HG03460 (cell line): ENCODE measurements around the gene CDC42SE2.
"Not testable (repeated sequence)": the region's sequence is repeated elsewhere in the genome, so short reads cannot be mapped to it uniquely, and the experiment has no call there.

Experiments
- ATAC-seq: cut with Tn5 transposase; IDR thresholded peaks from one replicate; pipeline ENCODE4 v1.9.1; 2021; ENCODE audit not compliant: unreplicated experiment

CDC42SE2 gene

DNA sequence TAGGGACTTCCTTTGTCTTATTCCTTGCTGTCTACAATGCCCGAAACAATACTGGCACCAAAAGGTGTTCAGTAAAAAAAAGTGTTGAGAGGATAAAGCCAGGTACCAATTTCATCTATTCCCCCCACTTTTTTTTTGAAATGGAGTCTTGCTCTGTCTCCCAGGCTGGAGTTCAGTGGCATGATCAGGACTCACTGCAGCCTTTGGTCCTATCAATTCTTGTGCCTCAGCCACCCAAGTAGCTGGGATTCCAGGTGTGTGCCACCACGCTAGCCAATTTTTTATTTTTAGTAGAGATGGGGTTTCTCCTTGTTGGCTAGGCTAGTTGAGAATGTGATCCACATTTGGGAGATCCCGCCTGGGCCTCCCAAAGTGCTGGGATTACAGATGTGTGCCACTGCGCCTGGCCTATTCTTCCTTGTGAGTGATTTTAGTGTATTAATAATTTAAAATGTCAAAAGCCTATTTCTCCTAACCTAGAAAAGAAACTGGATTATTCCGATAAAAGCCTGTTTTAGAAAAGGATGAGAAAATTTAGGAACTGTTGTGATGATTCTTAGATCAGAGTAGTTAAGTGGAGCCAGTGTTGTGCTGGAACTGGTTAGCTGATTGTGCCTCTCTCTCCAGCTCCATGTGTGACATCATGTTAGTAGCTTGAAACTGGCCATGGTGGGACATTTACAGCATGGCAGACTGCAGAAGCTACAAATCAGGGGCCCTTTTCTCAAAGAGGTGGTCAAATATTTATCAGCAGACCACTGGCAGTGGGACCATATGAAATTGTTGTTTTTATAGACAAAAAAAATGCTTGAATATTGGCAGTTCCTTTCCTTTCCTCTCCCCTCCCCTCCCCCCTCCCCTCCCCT, 14.3 kb downstream of the CDC42SE2 start:
- no peak for ATAC-seq

DNA sequence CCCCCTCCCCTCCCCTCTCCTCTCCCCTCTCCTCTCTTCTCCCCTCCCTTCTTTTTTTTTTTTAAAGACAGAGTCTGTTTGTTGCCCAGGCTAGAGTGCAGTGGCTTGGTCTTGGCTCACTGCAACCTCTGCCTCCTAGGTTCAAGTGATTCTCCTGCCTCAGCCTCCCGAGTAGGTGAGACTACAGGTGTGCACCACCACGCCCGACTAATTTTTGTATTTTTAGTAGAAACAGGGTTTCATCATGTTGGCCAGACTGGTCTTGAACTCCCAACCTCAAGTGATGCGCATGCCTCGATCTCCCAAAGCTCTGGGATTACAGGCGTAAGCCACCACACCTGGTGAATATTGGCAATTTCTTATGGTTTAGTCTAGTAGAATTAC, 14.9 kb downstream of the CDC42SE2 start:
- not testable (repeated sequence) for ATAC-seq

DNA sequence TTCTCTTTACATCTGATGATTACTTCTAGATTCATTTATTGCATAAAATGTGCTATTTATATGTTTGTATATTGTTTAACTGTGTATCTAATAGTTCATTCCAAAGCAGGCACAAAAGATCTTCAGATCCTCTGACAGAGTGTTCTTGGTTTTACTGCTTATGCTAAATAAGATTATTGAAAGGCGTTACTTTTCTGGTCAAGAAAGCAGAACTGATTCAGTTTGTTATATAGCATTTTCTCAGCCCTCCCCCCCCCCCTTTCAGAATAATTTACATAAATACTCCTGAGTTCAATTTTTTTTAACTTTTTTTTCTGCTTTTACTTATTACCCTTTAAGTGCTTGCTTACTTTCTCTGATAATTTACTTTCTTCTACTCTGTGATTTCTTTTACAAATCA, 15.4 kb downstream of the CDC42SE2 start:
- no peak for ATAC-seq

- ATAC-seq = no peak
Measured at GRCh38 chr5:131280417-131280816, 16.6 kb downstream of the CDC42SE2 start.

- ATAC-seq = peak; percentile 49
Measured at GRCh38 chr5:131281133-131281867, 17.4 kb downstream of the CDC42SE2 start.

DNA sequence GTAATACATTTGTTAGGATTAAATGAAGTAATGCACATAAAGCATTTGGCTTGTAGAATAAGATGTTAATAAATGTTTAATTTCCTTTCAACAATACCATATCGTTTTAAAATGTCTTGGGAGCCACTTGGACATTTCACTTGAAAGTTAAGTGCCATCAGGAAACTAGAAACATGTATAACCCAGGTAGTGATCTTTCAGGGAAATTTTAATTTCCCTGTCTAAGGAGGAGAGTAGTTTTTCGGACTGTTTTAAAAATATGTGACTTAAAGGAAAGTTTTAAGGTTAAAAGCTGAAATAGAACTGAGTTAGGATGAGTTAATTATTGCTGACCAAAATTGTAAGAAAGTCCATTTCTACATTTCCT, 18.0 kb downstream of the CDC42SE2 start:
- ATAC-seq = no peak

DNA sequence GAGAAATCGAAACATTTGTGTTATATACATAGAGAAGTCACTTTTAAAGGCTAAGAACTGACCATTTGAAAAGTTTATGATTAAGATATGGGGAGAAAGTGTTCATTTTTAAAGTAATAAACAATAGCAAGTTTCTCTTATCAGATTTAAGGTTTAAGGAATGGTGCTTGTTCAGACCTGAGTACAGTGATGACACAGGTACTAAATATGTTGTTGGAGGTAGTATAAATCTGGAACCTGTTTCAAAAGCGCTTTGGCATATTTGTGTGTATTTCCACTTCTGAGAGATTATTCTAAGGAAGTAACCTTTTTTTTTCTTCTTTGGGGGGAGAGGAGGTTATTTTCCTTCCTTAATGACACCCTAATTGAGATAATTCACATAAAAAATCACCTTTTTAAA, 18.4 kb downstream of the CDC42SE2 start:
- no peak for ATAC-seq

DNA sequence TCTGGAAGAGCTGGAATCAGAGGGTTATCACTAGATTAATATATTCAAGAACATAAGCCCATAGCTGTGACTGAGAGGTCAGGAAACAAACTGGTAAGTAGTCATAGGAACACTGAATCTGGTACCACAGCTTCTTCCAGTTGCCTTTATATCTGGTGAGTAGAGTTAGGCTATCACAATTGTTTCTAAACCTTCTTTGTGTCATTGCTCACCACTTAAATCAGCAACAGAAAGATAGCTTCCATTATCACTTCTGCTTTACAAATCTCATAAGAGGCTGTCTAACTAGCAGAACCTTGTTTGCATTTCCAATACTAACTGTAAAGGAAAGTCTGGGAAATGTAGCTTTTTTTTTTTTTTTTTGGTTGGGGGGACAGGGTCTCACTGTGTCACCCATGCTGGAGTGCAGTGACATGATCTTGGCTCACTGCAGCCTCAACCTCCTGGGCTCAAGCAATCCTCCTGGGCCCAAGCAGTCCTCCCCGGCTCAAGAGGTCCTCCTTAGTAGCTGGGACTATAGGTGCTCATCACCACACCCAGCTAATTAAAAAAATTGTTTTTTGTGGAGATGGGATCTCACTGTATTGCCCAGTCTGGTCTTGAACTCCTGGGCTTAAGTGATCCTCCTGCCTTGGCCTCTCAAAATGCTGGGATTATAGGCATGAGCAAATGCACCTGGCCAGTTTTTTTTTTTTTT, 22.0 kb downstream of the CDC42SE2 start:
- no peak for ATAC-seq

DNA sequence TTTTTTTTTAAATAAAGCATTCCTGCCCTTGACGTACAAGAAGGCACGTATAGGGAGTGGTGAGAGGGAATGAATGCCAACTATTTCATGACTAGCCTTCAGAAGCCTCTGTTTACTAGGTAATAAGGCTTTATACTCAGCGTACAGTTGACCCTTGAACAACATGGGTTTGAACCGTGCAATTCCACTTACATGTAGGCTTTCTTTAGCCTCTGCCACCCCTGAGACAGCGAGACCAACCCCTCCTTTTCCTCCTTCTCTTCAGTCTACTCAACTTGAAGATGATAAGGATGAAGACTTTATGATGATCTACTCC, 22.5 kb downstream of the CDC42SE2 start:
- ATAC-seq = no peak

GRCh38 chr5:131288328-131288727, 24.5 kb downstream of the CDC42SE2 start:
- ATAC-seq = no peak

DNA sequence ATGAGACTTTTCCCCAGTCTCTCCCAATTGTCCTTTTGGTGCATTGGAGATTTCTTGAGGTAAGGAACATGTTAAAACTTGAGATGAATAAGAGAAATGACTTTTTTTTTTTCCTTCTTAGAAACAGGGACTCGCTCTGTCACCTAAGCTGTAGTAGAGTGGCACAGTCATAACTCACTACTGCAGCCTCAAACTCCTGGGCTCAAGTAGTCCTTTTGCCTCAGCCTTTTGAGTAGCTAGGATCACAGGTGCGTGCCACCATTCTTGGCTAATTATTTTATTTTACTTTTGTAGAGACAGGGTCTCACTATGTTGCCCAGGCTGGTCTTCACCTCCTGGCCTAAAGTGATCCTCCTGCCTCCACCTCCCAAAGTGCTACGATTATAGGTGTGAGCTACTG, 25.9 kb downstream of the CDC42SE2 start:
- ATAC-seq = peak; percentile 42

- no peak for ATAC-seq
Measured at GRCh38 chr5:131296213-131296672, 32.4 kb downstream of the CDC42SE2 start.

DNA sequence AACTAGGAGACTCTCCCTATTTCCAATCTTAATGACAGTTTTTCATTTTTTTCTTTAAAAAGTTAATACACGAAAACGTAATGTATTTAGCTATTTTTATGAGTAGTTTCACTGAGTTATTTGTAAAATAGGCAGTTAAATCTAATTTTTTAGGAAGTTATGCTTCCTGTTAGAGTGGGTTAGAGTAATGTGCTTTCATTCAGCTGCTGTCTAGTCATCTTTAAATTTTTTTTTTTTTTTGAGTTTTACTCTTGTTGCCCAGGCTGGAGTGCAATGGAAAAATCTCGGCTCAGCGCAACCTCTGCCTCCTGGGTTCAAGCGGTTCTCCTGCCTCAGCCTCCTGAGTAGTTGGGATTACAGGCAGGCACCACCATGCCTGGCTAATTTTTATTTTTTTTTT, 34.0 kb downstream of the CDC42SE2 start:
- no peak for ATAC-seq

- no peak for ATAC-seq
Measured at GRCh38 chr5:131299465-131299864, 35.6 kb downstream of the CDC42SE2 start.

DNA sequence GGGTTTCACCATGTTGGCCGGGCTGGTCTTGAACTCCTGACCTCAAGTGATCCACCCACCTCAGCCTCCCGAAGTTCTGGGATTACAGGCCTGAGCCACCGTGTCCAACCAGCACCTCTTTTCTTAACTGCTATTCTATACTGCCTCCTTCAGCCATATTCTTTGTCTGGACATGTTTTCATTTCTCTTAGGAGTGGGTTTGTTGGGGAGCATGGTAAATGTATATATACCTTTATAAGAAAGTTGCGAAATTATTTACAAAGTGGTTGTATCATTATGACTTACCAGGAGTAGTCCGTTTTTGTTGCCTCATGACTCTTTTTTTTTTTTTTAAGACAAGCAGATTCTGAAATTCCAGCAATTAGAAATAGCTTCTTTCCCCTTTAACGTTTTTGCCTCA, 38.7 kb downstream of the CDC42SE2 start:
- no peak for ATAC-seq

- ATAC-seq = no peak
Measured at GRCh38 chr5:131303537-131303936, 39.7 kb downstream of the CDC42SE2 start.

DNA sequence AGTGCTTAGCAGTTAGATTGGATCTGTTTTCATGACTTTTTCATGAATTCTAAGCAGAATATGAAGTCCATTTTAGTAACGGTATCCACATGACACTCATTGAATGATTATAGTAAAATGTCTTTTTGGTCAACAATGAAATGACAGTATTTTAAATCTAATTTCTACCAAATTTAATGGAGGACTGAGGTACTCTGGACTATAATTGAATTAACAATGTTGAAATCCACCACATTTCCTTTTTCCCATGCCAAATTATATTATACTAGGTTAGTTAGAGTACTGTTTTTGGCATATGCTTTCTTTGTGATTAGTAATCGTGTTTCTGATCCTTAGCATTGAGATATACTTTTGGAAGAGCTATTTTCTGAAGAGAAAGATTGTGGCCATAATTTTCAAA, 40.6 kb downstream of the CDC42SE2 start:
- no peak for ATAC-seq

DNA sequence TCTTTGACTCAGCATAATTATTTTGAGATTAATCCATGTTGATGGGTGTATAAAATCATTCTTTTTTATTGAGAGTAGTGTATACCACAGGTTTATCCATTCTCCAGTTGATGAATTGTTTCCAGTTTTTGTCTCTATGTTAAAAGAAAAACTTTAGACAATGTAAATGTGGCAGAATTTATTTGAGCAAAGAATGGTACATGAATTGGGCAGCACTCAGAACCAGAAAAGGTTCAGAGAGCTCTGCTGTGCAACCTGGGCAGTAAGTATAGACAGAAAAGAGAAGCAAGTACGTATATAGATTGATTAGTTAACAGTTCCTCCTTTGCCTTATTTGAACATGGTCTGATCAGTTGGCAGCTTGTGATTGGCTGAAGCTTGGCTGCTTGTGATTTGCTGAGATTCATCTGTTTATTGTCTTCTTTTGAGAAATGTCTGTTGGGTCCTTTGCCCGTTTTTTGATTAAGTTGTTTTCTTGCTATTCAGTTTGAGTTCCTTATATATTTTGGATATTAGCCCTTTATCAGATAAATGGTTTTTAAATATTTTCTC, 41.4 kb downstream of the CDC42SE2 start:
- ATAC-seq = no peak

GRCh38 chr5:131305906-131306305, 42.1 kb downstream of the CDC42SE2 start:
- ATAC-seq = no peak

DNA sequence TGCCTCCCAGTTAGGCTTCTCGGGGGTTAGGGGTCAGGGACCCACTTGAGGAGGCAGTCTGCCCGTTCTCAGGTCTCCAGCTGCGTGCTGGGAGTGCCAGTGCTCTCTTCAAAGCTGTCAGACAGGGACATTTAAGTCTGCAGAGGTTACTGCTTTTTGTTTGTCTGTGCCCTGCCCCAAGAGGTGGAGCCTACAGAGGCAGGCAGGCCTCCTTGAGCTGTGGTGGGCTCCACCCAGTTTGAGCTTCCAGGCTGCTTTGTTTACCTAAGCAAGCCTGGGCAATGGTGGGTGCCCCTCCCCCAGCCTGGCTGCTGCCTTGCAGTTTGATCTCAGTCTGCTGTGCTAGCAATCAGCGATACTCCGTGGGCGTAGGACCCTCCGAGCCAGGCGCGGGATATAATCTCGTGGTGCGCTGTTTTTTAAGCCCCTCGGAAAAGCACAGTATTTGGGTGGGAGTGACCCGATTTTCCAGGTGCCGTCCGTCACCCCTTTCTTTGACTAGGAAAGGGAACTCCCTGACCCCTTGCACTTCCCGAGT, 48.5 kb downstream of the CDC42SE2 start:
- not testable (repeated sequence) for ATAC-seq

GRCh38 chr5:131316026-131316425, 52.2 kb downstream of the CDC42SE2 start:
- no peak for ATAC-seq
